Measurements from ENCODE around the gene CATSPERZ. TPM values are rescaled to one million over a fixed set of nuclear protein-coding genes. Genes with fewer than 3 reads are reported as not detected.

Gene CATSPERZ, protein sequence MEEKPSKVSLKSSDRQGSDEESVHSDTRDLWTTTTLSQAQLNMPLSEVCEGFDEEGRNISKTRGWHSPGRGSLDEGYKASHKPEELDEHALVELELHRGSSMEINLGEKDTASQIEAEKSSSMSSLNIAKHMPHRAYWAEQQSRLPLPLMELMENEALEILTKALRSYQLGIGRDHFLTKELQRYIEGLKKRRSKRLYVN
- total RNA-seq = 0.28 TPM in 1 of 2 replicates, not detected in the other

GRCh38 chr11:64299847-64300648 is at the start of gene CATSPERZ:
TSS of gene CATSPERZ (plus strand) at chr11:64300358. CDS start at chr11:64300411, 53 bp downstream.

GRCh38 chr11:64251016-64251752 is 49.0 kb upstream of the CATSPERZ start, which contains the start of gene PLCB3:
TSS of gene PLCB3 (plus strand) at chr11:64251530. CDS start at chr11:64251650, 120 bp downstream.

GRCh38 chr11:64284048-64284961 is 15.9 kb upstream of the CATSPERZ start, which contains the start of gene BAD:
TSS of gene BAD (minus strand) at chr11:64284665. CDS start at chr11:64284368, 297 bp downstream.

DNA sequence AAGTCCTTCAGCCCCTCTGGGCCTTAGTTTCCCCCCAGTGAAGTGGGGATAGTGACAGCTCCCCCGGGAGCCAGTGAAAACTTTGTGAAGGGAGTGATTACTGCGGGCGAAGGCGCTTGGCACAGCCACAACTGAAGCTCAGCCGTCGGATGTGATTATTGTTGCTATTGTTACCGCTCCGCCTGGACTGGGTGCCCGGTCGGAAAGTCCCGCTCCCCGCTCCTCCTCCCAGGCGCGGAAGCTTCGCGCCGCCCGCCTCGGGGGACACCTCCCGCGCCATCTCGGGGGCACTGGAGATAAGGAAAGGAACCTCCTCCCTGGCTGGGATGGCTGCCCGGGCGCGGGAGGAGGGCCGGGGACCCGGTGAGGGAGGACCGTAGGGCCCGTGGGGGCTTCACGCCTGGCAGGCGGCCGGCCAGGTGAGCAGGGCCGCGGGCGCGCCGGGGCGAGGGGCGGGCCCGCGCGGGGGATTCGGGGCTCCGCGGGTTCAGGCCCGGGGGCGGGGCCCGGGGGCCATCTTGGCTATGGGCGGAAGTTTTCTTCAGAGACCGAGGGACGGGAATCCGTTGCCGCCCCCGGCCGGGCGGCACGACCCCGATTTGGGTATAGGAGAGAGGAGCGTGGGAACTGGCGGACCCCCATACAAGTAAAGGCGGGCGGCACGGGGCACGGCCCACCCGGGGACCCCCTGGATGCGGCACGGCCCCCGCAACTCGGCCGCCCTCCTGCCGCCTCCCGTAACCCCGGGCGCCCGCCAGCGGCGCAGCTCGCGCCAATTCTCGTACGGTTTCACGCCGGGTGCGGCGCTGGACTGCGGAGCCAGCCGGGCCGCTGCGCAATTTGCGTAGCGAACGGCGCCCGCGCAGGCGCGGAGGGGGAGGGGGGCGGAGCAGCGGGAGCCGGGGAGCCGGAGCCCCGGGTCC is 14.9 kb upstream of the CATSPERZ start, which contains the start of gene GPR137:
TSS of gene GPR137 (plus strand) at position 887 of the 923 bp plus-strand sequence. CDS start 677 bp downstream, outside the sequence.

DNA sequence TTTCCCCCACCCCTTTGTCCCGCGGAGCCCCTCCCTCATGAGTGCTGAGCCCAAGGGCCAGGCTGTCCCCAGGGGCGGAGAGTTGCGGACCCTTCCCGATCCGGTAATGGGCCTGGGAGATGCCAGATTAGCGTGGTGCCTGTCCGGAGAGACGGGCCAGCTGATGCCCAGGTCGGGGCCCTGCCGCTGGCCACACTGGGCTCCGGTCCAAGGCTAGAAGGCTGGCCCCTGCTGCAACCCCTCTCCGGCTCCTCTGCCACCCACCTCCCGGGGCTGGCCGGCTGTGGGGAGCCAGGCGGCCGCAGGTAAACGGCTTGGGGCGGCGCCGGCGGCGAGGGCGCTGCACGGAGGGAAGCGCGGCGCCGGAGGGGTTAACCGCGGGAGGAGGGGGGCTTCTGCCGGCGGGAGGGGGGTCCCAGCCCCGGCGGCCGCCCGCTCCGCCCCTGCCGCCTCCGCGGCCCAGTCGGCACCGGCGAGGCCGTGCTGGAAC is 8.9 kb upstream of the CATSPERZ start, which contains the start of gene KCNK4:
TSS of gene KCNK4 (plus strand) at position 41 of the 490 bp plus-strand sequence. CDS start 1,717 bp downstream, outside the sequence.

GRCh38 chr11:64305075-64305690 is 5.0 kb downstream of the CATSPERZ start, which contains the start of gene ESRRA:
TSS of gene ESRRA (plus strand) at chr11:64305524. CDS start at chr11:64307180, 1,656 bp downstream.

DNA sequence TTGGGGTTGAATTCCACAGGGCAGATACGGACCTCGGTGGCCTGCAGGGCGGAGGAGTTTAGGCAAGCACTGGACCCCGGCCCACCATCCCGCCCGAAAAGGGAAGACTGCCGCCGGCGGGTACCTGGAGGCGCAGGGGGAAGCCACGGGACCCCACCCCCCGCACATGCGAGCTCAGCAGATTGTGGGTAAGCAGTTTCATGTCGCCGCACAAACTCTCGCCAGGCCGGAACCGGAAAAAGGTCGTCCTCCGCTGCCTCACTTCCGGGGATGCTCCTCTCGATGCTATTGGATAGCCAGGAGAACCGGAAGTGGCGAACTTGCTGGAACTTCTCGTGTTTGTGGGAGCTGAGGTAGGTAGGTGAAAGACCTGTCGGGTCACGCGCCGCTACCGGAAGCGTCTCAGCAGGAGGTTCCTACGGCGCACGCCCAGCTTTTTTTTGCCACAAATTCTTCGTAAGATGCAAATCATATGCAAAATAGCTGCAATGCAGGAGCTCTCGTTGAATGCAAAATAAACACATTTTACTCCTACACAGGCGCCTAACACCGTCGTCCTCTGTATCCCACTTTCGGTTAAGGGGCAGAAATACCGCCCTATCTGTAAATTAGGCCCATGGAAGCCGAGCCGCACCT is 17.3 kb downstream of the CATSPERZ start, which contains the start of gene TRMT112:
TSS of gene TRMT112 (minus strand) at position 235 of the 636 bp plus-strand sequence. CDS start at position 202, 33 bp downstream.

DNA sequence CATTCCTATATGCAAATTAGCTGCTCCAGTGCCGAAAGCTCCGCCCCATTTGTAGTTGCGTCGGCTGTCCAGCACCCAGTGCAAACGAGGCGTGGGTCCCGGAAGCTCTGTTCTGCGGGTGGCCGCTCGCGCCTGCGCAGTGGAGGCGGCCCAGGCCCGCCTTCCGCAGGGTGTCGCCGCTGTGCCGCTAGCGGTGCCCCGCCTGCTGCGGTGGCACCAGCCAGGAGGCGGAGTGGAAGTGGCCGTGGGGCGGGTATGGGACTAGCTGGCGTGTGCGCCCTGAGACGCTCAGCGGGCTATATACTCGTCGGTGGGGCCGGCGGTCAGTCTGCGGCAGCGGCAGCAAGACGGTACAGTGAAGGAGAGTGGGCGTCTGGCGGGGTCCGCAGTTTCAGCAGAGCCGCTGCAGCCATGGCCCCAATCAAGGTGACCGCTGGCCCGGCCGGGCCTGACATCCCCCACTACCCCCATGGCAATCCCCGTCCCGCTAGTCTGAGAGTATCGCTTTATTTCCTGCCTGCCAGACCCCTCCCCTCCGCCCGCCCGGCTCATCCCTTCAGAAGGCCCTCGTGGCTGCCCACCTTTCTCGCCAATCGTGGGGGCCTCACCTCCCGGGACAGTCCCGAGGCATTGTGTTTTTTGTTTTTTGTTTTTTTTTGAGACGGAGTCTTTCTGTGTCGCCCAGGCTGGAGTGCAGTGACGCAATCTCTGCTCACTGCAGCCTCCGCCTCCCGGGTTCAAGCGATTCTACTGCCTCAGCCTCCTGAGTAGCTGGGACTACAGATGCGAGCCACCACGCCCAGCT is 18.0 kb downstream of the CATSPERZ start, which contains the start of gene PRDX5:
TSS of gene PRDX5 (plus strand) at position 161 of the 805 bp plus-strand sequence. CDS start at position 256, 95 bp downstream.

DNA sequence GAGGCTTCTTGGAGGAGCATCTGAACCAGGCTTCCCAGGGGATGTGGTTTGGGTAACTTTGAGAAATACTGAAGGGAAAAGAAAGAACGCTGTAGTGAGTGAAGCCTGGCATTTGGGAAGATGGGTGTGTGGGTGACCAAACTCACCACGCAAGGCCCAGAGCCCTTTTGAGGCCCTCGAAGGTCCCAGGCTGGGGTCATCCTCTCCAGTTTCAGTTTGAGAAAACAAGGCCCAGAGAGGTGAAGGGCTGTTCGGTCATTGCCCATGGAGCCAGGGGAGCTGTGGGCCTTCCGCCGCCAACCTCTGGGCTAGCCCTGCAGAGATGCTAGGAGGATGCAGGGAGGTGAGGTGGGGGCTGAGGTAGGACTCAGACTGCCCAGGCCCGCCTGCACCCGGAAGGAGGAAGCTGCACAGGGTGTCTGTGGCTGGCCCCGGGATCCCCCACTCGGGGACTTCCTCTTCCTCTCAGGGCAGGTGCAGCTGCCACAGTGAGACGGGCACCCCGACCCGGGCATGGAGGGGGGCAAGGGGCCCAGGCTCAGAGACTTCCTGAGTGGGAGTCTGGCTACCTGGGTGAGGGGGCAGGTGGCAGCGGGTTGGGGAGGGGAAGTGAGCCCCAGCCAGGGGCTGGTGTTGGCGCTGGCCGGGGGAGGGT is 39.7 kb downstream of the CATSPERZ start, which contains the start of gene CCDC88B:
TSS of gene CCDC88B (plus strand) at position 451 of the 655 bp plus-strand sequence. CDS start at position 514, 63 bp downstream.

Other genes with a start within 250 kb of the CATSPERZ start
- 9.8 and 15.1 TPM in 2 replicates for gene MACROD1, start 134.2 kb upstream of the CATSPERZ start, total RNA-seq
- gene STIP1, start 114.2 kb upstream of the CATSPERZ start, total RNA-seq = 90.0 and 203 TPM in 2 replicates
- gene FERMT3, start 93.6 kb upstream of the CATSPERZ start, total RNA-seq = 0.30 and 1.7 TPM in 2 replicates
- 27.6 and 29.4 TPM in 2 replicates for gene TRPT1, start 74.2 kb upstream of the CATSPERZ start, total RNA-seq
- gene NUDT22, start 74.1 kb upstream of the CATSPERZ start, total RNA-seq = 45.1 and 49.0 TPM in 2 replicates
- 10.8 and 13.7 TPM in 2 replicates for gene DNAJC4, start 69.8 kb upstream of the CATSPERZ start, total RNA-seq
- 28.2 and 32.9 TPM in 2 replicates for gene VEGFB, start 65.8 kb upstream of the CATSPERZ start, total RNA-seq
- gene FKBP2, start 59.3 kb upstream of the CATSPERZ start, total RNA-seq = 53.1 and 63.8 TPM in 2 replicates
- gene PPP1R14B, start 53.4 kb upstream of the CATSPERZ start, total RNA-seq = 175 and 215 TPM in 2 replicates
- 29.4 and 53.7 TPM in 2 replicates for gene PLCB3, start 48.8 kb upstream of the CATSPERZ start, total RNA-seq
- 31.4 and 48.1 TPM in 2 replicates for gene BAD, start 15.7 kb upstream of the CATSPERZ start, total RNA-seq
- 9.2 and 11.9 TPM in 2 replicates for gene GPR137, start 14.5 kb upstream of the CATSPERZ start, total RNA-seq
- gene KCNK4, start 9.1 kb upstream of the CATSPERZ start, total RNA-seq = not detected in 2 replicates
- gene ESRRA, start 5.2 kb downstream of the CATSPERZ start, total RNA-seq = 24.1 and 28.5 TPM in 2 replicates
- gene TRMT112, start 17.2 kb downstream of the CATSPERZ start, total RNA-seq = 157 and 327 TPM in 2 replicates
- gene PRDX5, start 17.8 kb downstream of the CATSPERZ start, total RNA-seq = 173 and 330 TPM in 2 replicates
- gene CCDC88B, start 39.8 kb downstream of the CATSPERZ start, total RNA-seq = 1.3 and 1.5 TPM in 2 replicates
- 24.1 and 45.3 TPM in 2 replicates for gene RPS6KA4, start 58.8 kb downstream of the CATSPERZ start, total RNA-seq

Data from smooth muscle cell of the umbilical artery (primary cell).